ENCODE data around the gene ZNF644.

DNA sequence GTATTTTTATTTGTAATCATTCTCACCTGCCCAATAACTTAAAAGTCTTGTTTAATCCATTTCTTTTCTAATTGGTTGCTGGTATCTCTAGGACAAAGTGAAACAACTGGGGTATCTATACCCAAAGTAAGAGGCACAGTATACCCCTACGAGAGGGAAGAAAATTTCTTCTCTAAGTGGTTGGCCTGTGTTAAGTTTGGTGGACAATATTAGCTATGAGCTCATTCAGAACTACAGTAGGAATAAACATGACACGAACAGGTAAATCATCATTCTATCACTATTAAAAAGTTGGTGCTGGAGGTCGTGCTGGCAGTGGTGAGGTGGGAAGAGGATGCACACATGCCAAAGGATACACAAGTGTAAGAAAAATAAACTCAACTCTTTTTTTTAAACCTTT is 99.6 kb downstream of the ZNF644 start:
- TF ChIP-seq, protein P1, sequence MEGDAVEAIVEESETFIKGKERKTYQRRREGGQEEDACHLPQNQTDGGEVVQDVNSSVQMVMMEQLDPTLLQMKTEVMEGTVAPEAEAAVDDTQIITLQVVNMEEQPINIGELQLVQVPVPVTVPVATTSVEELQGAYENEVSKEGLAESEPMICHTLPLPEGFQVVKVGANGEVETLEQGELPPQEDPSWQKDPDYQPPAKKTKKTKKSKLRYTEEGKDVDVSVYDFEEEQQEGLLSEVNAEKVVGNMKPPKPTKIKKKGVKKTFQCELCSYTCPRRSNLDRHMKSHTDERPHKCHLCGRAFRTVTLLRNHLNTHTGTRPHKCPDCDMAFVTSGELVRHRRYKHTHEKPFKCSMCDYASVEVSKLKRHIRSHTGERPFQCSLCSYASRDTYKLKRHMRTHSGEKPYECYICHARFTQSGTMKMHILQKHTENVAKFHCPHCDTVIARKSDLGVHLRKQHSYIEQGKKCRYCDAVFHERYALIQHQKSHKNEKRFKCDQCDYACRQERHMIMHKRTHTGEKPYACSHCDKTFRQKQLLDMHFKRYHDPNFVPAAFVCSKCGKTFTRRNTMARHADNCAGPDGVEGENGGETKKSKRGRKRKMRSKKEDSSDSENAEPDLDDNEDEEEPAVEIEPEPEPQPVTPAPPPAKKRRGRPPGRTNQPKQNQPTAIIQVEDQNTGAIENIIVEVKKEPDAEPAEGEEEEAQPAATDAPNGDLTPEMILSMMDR (IDR thresholded peaks at IDR 0.05): no peak
- TF ChIP-seq EZH2 (IDR thresholded peaks at IDR 0.05) (no peak), EZH2phosphoT487 (IDR thresholded peaks at IDR 0.05) (no peak)

Measured in neural progenitor cell (in vitro differentiated cells).